AG04449 (cell line): ENCODE measurements around the gene DNAJC7.

ENCODE experiments used
- CTCF ChIA-PET: fragments of 350-600 bp; formaldehyde crosslinking; extraction: SDS; loops from one replicate; lab custom pipeline; 2021; ENCODE audit warnings: antibody characterized with exemption; lab: Yijun Ruan, JAX
- POLR2A ChIA-PET: fragments of 400-600, 350-600 bp; formaldehyde crosslinking; extraction: SDS; loops from one replicate; lab custom pipeline; 2020; ENCODE audit warnings: antibody characterized with exemption, inconsistent platforms; lab: Yijun Ruan, JAX
- DNase-seq: peaks from one replicate; pipeline ENCODE4 v3.0.0-alpha.2; 2010; ENCODE audit warnings: low read depth, low spot score
- H3K4me3 ChIP-seq: 2 replicates; pipeline ENCODE4 v1.5.1; 2011; ENCODE audit warnings: low read depth, mild to moderate bottlenecking, control low read depth, low read length
- TF ChIP-seq, protein P1 (sequence below): IDR thresholded peaks from one replicate; pipeline ENCODE4 v1.5.1; 2011; ENCODE audit warnings: mild to moderate bottlenecking, moderate library complexity, low read length, control low read depth, inconsistent platforms; ENCODE audit not compliant: insufficient read depth; ENCODE audit errors: missing control alignments

DNAJC7 gene

GRCh38 chr17:41977991-41978390 lies 39.2 kb downstream of the DNAJC7 start:
- H3K4me3 ChIP-seq, result no peak overlapping the region
- ChIA-PET CTCF (interaction anchor here (1.0 to 2.0 kb wide), 3 partner anchors 13 to 45 kb away, joined by 3 to 6 read pairs (median 5); no protein-coding TSS in a partner anchor), POLR2A (no interaction called here)
- DNase-seq, result no peak
- TF ChIP-seq, protein P1, sequence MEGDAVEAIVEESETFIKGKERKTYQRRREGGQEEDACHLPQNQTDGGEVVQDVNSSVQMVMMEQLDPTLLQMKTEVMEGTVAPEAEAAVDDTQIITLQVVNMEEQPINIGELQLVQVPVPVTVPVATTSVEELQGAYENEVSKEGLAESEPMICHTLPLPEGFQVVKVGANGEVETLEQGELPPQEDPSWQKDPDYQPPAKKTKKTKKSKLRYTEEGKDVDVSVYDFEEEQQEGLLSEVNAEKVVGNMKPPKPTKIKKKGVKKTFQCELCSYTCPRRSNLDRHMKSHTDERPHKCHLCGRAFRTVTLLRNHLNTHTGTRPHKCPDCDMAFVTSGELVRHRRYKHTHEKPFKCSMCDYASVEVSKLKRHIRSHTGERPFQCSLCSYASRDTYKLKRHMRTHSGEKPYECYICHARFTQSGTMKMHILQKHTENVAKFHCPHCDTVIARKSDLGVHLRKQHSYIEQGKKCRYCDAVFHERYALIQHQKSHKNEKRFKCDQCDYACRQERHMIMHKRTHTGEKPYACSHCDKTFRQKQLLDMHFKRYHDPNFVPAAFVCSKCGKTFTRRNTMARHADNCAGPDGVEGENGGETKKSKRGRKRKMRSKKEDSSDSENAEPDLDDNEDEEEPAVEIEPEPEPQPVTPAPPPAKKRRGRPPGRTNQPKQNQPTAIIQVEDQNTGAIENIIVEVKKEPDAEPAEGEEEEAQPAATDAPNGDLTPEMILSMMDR, result no peak

DNA sequence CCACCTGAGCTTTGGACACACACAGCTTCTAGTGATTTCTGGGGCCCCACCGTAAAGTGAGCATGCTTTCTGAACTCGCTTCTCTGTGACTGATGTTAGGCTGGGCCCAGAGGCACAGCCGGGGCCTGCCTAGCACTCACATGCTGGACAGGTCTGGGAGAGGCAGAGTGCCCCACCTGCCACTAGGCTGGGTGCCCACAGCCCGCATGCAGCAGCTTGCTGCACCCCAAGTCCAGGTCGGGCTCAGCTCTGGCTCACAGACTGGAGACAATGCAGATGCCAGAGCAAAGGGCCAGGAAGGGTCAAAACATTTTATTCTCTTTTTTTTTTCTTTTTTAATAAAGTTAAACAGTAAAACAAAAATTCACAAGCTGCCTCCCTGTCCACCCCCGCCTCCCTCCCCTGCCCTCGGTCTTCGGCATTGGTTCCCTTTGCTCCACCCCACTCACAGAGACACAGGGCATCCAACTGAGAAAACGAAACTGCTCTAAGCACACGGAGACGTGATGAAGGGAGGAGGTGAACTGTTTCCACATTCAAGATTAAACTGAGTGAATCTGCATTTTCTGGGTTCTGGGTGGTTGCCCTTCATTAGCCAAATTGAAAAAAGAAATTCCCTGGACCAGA lies 41.0 kb downstream of the DNAJC7 start:
- TF ChIP-seq, protein P1, result no peak
- no peak for DNase-seq
- ChIA-PET CTCF (interaction anchor here (1.5 to 2.8 kb wide), 3 partner anchors 13 to 43 kb away, joined by 5 to 17 read pairs (median 6); partner anchors contain the start of genes DNAJC7 and NKIRAS2), POLR2A (interaction anchor here (3.2 kb wide), 1 partner anchor 10 kb away, joined by 12 read pairs; the partner anchor contains the start of gene CNP)
- no peak overlapping the region for H3K4me3 ChIP-seq

- ChIA-PET POLR2A (interaction anchor here (3.2 kb wide), 1 partner anchor 9 kb away, joined by 12 read pairs; the partner anchor contains the start of gene CNP), CTCF (interaction anchor here (1.4 to 3.4 kb wide), 4 partner anchors 13 to 93 kb away, joined by 3 to 17 read pairs (median 8); partner anchors contain the start of genes DNAJC7 and NKIRAS2)
- H3K4me3 ChIP-seq, result no peak overlapping the region
- TF ChIP-seq, protein P1, result no peak
- DNase-seq, result no peak
These were observed 41.8 kb downstream of the DNAJC7 start for GRCh38 chr17:41975099-41976083.

DNA sequence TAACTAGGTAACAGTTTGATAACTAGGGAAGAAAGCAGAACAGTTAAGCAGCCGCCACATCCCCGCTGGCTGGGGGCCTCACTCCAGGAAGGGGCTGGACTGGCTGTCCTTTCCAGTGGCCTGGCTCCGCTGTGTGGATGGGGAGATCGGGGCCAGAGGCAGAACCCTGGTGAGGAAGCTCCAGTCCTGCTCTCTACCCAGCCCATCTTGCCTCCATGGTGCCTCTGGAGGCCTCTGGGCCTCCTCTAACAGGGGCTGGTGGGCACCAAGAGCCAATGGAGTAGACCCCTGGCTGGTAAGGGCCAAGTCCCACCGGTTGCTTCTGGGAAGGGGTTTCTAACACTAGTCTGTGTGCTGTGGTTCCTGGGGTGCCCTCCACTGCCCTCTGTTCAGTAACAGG lies 42.6 kb downstream of the DNAJC7 start:
- no peak for DNase-seq
- ChIA-PET CTCF (interaction anchor here (1.4 to 3.4 kb wide), 3 partner anchors 12 to 94 kb away, joined by 3 to 17 read pairs (median 10); partner anchors contain the start of genes DNAJC7 and NKIRAS2), POLR2A (interaction anchor here (2.0 to 3.2 kb wide), 2 partner anchors 8 to 43 kb away, joined by 6 to 12 read pairs; partner anchors contain the start of genes CNP and DNAJC7)
- TF ChIP-seq, protein P1, result no peak
- H3K4me3 ChIP-seq, result no peak overlapping the region

- TF ChIP-seq, protein P1, result no peak
- ChIA-PET POLR2A (interaction anchor here (2.0 to 3.2 kb wide), 2 partner anchors 8 to 44 kb away, joined by 6 to 12 read pairs; partner anchors contain the start of genes CNP and DNAJC7), CTCF (interaction anchor here (0.9 to 3.4 kb wide), 5 partner anchors 11 to 210 kb away, joined by 3 to 17 read pairs (median 5); partner anchors contain the start of genes DNAJC7 and NKIRAS2)
- no peak overlapping the region for H3K4me3 ChIP-seq
- no peak for DNase-seq
These were observed 43.2 kb downstream of the DNAJC7 start for GRCh38 chr17:41974031-41974430.
